GM23248 (cell line): ENCODE results near the gene VWC2. TPM values are rescaled to one million over a fixed set of nuclear protein-coding genes. Genes with fewer than 3 reads are reported as not detected.

ENCODE experiments used
- DNase-seq: peaks from one replicate; pipeline ENCODE4 v3.0.0-alpha.2; 2015
- H2AFZ ChIP-seq: fragments of 200-600 bp; sonication (generic); 2 replicates; pipeline ENCODE4 v1.6.1; 2016; ENCODE audit warnings: antibody characterized with exemption
- H3F3A ChIP-seq: fragments of 200-600 bp; sonication (generic); 2 replicates; pipeline ENCODE4 v1.6.1; 2016; ENCODE audit warnings: mild to moderate bottlenecking, antibody characterized with exemption, mixed run types; ENCODE audit not compliant: insufficient read depth
- H3K27ac ChIP-seq: fragments of 200-600 bp; sonication (generic); 2 replicates; pipeline ENCODE4 v1.5.1; 2016; ENCODE audit warnings: mild to moderate bottlenecking
- H3K27me3 ChIP-seq: fragments of 200-600 bp; sonication (generic); replicated peaks from 2 replicates; pipeline ENCODE4 v1.6.1; 2016; ENCODE audit warnings: mild to moderate bottlenecking; ENCODE audit not compliant: insufficient read depth
- H3K36me3 ChIP-seq: fragments of 200-600 bp; sonication (generic); 2 replicates; pipeline ENCODE4 v1.6.1; 2016; ENCODE audit warnings: low read depth, mild to moderate bottlenecking
- H3K4me1 ChIP-seq: fragments of 200-600 bp; sonication (generic); 2 replicates; pipeline ENCODE4 v1.6.1; 2016; ENCODE audit warnings: mild to moderate bottlenecking; ENCODE audit not compliant: insufficient read depth
- H3K4me2 ChIP-seq: fragments of 200-600 bp; sonication (generic); one replicate; pipeline ENCODE4 v1.6.1; 2016; ENCODE audit warnings: mild to moderate bottlenecking; ENCODE audit not compliant: unreplicated experiment
- H3K4me3 ChIP-seq: fragments of 200-600 bp; sonication (generic); 2 replicates; pipeline ENCODE4 v1.5.1; 2016; ENCODE audit warnings: mild to moderate bottlenecking
- H3K79me2 ChIP-seq: fragments of 200-600 bp; sonication (generic); 2 replicates; pipeline ENCODE4 v1.6.1; 2016; ENCODE audit warnings: mild to moderate bottlenecking; ENCODE audit not compliant: insufficient read depth
- H3K9ac ChIP-seq: fragments of 200-600 bp; sonication (generic); 2 replicates; pipeline ENCODE4 v1.6.1; 2016; ENCODE audit warnings: mild to moderate bottlenecking
- H3K9me2 ChIP-seq: fragments of 200-600 bp; sonication (generic); 2 replicates; pipeline ENCODE4 v1.6.1; 2016; ENCODE audit warnings: mixed run types, mild to moderate bottlenecking, moderate library complexity; ENCODE audit not compliant: insufficient read depth
- H3K9me3 ChIP-seq: fragments of 200-600 bp; sonication (generic); one replicate; pipeline ENCODE4 v1.6.1; 2017; ENCODE audit warnings: low read depth
- H4K20me1 ChIP-seq: fragments of 200-600 bp; sonication (generic); 2 replicates; pipeline ENCODE4 v1.6.0; 2016; ENCODE audit not compliant: insufficient read depth
- EZH2 ChIP-seq: fragments of 200-600 bp; sonication (generic); IDR thresholded peaks from 2 replicates; pipeline ENCODE4 v1.6.1; 2018; ENCODE audit warnings: antibody characterized with exemption, mild to moderate bottlenecking; ENCODE audit not compliant: insufficient read depth, poor library complexity, severe bottlenecking
- EZH2phosphoT487 ChIP-seq: fragments of 200-600 bp; sonication (generic); IDR thresholded peaks from 2 replicates; pipeline ENCODE4 v1.6.1; 2018; ENCODE audit warnings: antibody characterized with exemption, moderate library complexity, mild to moderate bottlenecking, low read depth; ENCODE audit not compliant: insufficient read depth
- WGBS, 2 experiments: methylation state at CpG; one replicate each; pipeline ENCODE4 v1.1.6; 2015 to 2017; ENCODE audit warnings: low lambda C conversion rate in 2 of 2, low coverage in 1 of 2; ENCODE audit errors: missing lambda C conversion rate in 2 of 2; 5-methylcytosine and 5-hydroxymethylcytosine counted together
- in situ Hi-C: fragments of 300-500 bp; cut with MboI; formaldehyde crosslinking; loops from 2 replicates; pipeline ENCODE4 v1.15.0; 2020
- polyA plus RNA-seq: library from polyadenylated mRNA; unstranded; fragments of >200 nt; fragmentation: Nextera tagmentation; extraction: Ambion mirVana; gene quantifications from 2 replicates; pipeline ENCODE4 v1.2.1, GENCODE V29; 2016
- total RNA-seq: library from RNA; depleted of rRNA; stranded (reverse); fragments of >200 nt; shearing (Covaris generic); gene quantifications from 2 replicates; pipeline ENCODE4 v1.2.3, GENCODE V29; 2014

Gene VWC2
- total and polyA plus RNA-seq, 2 experiments from 2014 or later, result not detected

DNA sequence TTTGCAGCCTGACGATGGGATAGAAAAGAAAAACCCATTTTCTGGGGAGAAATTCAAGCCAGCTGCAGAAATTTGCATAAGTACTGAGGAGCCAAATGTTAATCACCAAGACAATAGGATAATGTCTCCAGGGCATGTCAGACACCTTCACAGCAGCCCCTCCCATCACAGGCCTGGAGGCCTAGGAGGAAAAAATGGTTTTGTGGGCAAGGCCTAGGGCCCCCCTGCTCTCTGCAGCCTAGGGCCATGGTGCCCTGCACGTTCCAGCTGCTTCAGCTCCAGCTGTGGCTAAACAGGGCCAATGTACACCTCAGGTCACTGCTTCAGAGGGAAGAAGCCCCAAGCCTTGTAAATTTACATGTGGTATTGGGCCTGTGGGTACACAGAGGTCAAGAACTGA, 158.2 kb downstream of the VWC2 start:
- TF ChIP-seq EZH2 (no peak), EZH2phosphoT487 (no peak)
- H3K9ac ChIP-seq, result no peak overlapping the region
- H3F3A ChIP-seq, result no peaks in the 10 kb centered on the region
- no peaks in the 10 kb centered on the region for H3K9me3 ChIP-seq
- no peaks in the 10 kb centered on the region for H3K36me3 ChIP-seq
- no peaks in the 10 kb centered on the region for H3K27me3 ChIP-seq
- no peak overlapping the region for H3K4me3 ChIP-seq
- no peak overlapping the region for H2AFZ ChIP-seq
- H3K9me2 ChIP-seq, result no peaks in the 10 kb centered on the region
- 13% methylated on average over 2 of the region's 2 CpGs for WGBS, 2 experiments
- in situ Hi-C loops, result no loop called here
- no peaks in the 10 kb centered on the region for H3K79me2 ChIP-seq
- no peak overlapping the region for H3K27ac ChIP-seq
- DNase-seq, result no peak
- no peaks in the 10 kb centered on the region for H3K4me1 ChIP-seq
- H3K4me2 ChIP-seq, result no peak overlapping the region
- no peaks in the 10 kb centered on the region for H4K20me1 ChIP-seq

DNA sequence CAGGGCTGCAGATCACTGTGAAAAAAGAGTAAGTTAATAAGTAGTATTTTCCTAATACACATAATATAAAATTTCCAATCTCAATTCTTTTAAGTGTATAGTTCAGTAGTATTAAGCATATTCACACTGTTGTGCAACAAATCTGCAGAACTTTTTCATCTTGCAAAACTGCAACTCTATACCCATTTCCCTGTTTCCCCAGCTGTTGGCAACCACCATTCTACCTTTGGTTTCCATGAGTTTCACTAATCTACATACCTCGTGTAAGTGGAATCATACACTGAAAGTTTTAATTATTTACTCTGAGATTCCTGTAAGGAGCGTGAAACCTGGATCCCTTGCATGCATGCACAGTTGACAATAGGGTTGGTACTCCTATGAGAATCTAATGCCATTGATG, 164.2 kb downstream of the VWC2 start:
- WGBS, 2 experiments, result 20 to 26% methylated on average over 2 of the region's 2 CpGs
- in situ Hi-C loops, result no loop called here
- Histone ChIP-seq H3K27me3 (no peaks in the 10 kb centered on the region), H3K27ac (no peak overlapping the region), H3K4me3 (no peak overlapping the region), H2AFZ (no peak overlapping the region), H3F3A (no peaks in the 10 kb centered on the region), H3K9me3 (no peaks in the 10 kb centered on the region), H3K9ac (no peak overlapping the region), H3K9me2 (no peaks in the 10 kb centered on the region), H3K79me2 (no peaks in the 10 kb centered on the region), H3K4me1 (no peaks in the 10 kb centered on the region), H3K36me3 (no peaks in the 10 kb centered on the region), H4K20me1 (no peaks in the 10 kb centered on the region), H3K4me2 (no peak overlapping the region)
- DNase-seq, result no peak
- no peak for TF ChIP-seq EZH2
- TF ChIP-seq EZH2phosphoT487, result no peak
